Activated naive CD4-positive, alpha-beta T cell treated with anti-CD3 and anti-CD28 coated beads, Interleukin-2, amount 50 U/mL, for 72 hours (primary cell): Measurements from ENCODE around the gene GABBR1. TPM values are rescaled to one million over a fixed set of nuclear protein-coding genes. Genes with fewer than 3 reads are reported as not detected.
"Not testable (repeated sequence)": the region's sequence is repeated elsewhere in the genome, so short reads cannot be mapped to it uniquely, and the experiment has no call there.

Experiments used
- ATAC-seq, 2 donors: fragments of 150-1000 bp; cut with Tn5 transposase; 2 replicates each; pipeline ENCODE4 v1.10.0; 2021; ENCODE audit warnings: mild to moderate bottlenecking in 2 of 2, moderate library complexity in 2 of 2
- DNase-seq, 2 donors: peaks; one replicate each; pipeline ENCODE4 v3.0.0; 2021 to 2022; ENCODE audit warnings: low spot score in 2 of 2
- H3K27ac Mint-ChIP-seq, 2 donors: one replicate each; pipeline ENCODE4 v1.8.0; 2022; ENCODE audit warnings: mild to moderate bottlenecking in 2 of 2, mixed read lengths in 2 of 2
- H3K36me3 Mint-ChIP-seq, 2 donors: one replicate each; pipeline ENCODE4 v1.8.0; 2022; ENCODE audit warnings: mixed read lengths in 2 of 2
- H3K9me3 Mint-ChIP-seq, 2 donors: one replicate each; pipeline ENCODE4 v1.8.0; 2022; ENCODE audit warnings: mixed read lengths in 2 of 2
- total RNA-seq, 2 donors: library from RNA; stranded (reverse); gene quantifications; one replicate each; pipeline ENCODE4 v1.2.3, GENCODE V29; 2022

Gene GABBR1
- total RNA-seq, 2 donors from 2014 or later: 21.7 to 25.3 TPM

GRCh38 chr6:29661502-29662141 is 28.6 kb upstream of the GABBR1 start:
- H3K27ac Mint-ChIP-seq, H3K9me3 Mint-ChIP-seq, H3K36me3 Mint-ChIP-seq, ATAC-seq, DNase-seq: not testable (repeated sequence)

- no peak for ATAC-seq
- H3K9me3 Mint-ChIP-seq: no peaks in the 10 kb centered on the region
Observed at GRCh38 chr6:29661071-29661470, 28.1 kb upstream of the GABBR1 start.

GRCh38 chr6:29656798-29657197 is 23.8 kb upstream of the GABBR1 start, which contains the start of gene MOG:
Gene MOG (plus strand): TSS chr6:29657092. CDS start chr6:29657210, 118 bp downstream.
- Mint-ChIP-seq H3K36me3 (no peaks in the 10 kb centered on the region), H3K27ac (no peak within 1 kb of the TSS), H3K9me3 (no peaks in the 10 kb centered on the region)
- DNase-seq: no peak
- no peak for ATAC-seq

More at GRCh38 chr6:29661071-29661470, 28.1 kb upstream of the GABBR1 start:
- no peak for DNase-seq
- H3K27ac Mint-ChIP-seq: no peak overlapping the region
- no peaks in the 10 kb centered on the region for H3K36me3 Mint-ChIP-seq

- H3K9me3 Mint-ChIP-seq: no peaks in the 10 kb centered on the region
- no peak for ATAC-seq
Observed at GRCh38 chr6:29656157-29656556, 23.2 kb upstream of the GABBR1 start.

GRCh38 chr6:29655658-29656057 is 22.7 kb upstream of the GABBR1 start:
- ATAC-seq (no peak), DNase-seq (no peak)
- H3K27ac Mint-ChIP-seq: no peak overlapping the region
- H3K36me3 Mint-ChIP-seq: no peaks in the 10 kb centered on the region
- H3K9me3 Mint-ChIP-seq: no peaks in the 10 kb centered on the region

More at GRCh38 chr6:29656157-29656556, 23.2 kb upstream of the GABBR1 start:
- Mint-ChIP-seq H3K36me3 (no peaks in the 10 kb centered on the region), H3K27ac (no peak overlapping the region)
- DNase-seq: no peak

- Mint-ChIP-seq H3K36me3 (no peaks in the 10 kb centered on the region), H3K27ac (no peak overlapping the region), H3K9me3 (no peaks in the 10 kb centered on the region)
- no peak for ATAC-seq
- DNase-seq: peak in 1 of 2 donors; percentile 42
Observed at GRCh38 chr6:29653452-29654038, 20.6 kb upstream of the GABBR1 start.

- Mint-ChIP-seq H3K27ac (no peak overlapping the region), H3K36me3 (no peaks in the 10 kb centered on the region), H3K9me3 (no peaks in the 10 kb centered on the region)
- ATAC-seq (no peak), DNase-seq (no peak)
Observed at GRCh38 chr6:29652198-29652584, 19.2 kb upstream of the GABBR1 start.

GRCh38 chr6:29651413-29652197 is 18.6 kb upstream of the GABBR1 start:
- Mint-ChIP-seq H3K27ac (no peak overlapping the region), H3K36me3 (no peaks in the 10 kb centered on the region), H3K9me3 (no peaks in the 10 kb centered on the region)
- DNase-seq (no peak), ATAC-seq (no peak)

GRCh38 chr6:29649701-29650673 is 17.0 kb upstream of the GABBR1 start:
- H3K36me3 Mint-ChIP-seq: no peaks in the 10 kb centered on the region
- ATAC-seq (peak; percentile 97 to 98), DNase-seq (peak; percentile 95 to 97)
- peak overlapping the region; percentile 91 to 99 for H3K27ac Mint-ChIP-seq
- no peaks in the 10 kb centered on the region for H3K9me3 Mint-ChIP-seq

GRCh38 chr6:29647927-29648642 is 15.1 kb upstream of the GABBR1 start:
- Mint-ChIP-seq H3K9me3 (no peaks in the 10 kb centered on the region), H3K36me3 (no peaks in the 10 kb centered on the region), H3K27ac (no peak overlapping the region)
- ATAC-seq (no peak), DNase-seq (no peak)

GRCh38 chr6:29641430-29642148 is 8.6 kb upstream of the GABBR1 start:
- no peaks in the 10 kb centered on the region for H3K36me3 Mint-ChIP-seq
- no peaks in the 10 kb centered on the region for H3K9me3 Mint-ChIP-seq
- DNase-seq (no peak), ATAC-seq (peak; percentile 68 to 96)
- peak overlapping the region; percentile 10 to 46 for H3K27ac Mint-ChIP-seq

GRCh38 chr6:29637247-29637646 is 4.3 kb upstream of the GABBR1 start:
- no peak for ATAC-seq
- no peak overlapping the region for H3K27ac Mint-ChIP-seq
- H3K9me3 Mint-ChIP-seq: no peaks in the 10 kb centered on the region
- no peak for DNase-seq
- H3K36me3 Mint-ChIP-seq: no peaks in the 10 kb centered on the region

GRCh38 chr6:29633534-29633905 is 537 bp upstream of the GABBR1 start:
- no peaks in the 10 kb centered on the region for H3K9me3 Mint-ChIP-seq
- H3K36me3 Mint-ChIP-seq: no peaks in the 10 kb centered on the region

GRCh38 chr6:29631860-29632731 is 887 bp downstream of the GABBR1 start:
- peak; percentile 46 to 53 for ATAC-seq
- H3K27ac Mint-ChIP-seq: peak overlapping the region; percentile 73 to 83
- no peaks in the 10 kb centered on the region for H3K36me3 Mint-ChIP-seq
- DNase-seq: peak in 1 of 2 donors; percentile 55
- H3K9me3 Mint-ChIP-seq: no peaks in the 10 kb centered on the region

More at GRCh38 chr6:29633534-29633905, 537 bp upstream of the GABBR1 start:
- peak overlapping the region in 1 of 2 donors; percentile 8 for H3K27ac Mint-ChIP-seq
- ATAC-seq (no peak), DNase-seq (no peak)
